ENCODE data around the gene NMT1.

NMT1 gene

GRCh38 chr17:45060797-45061605 is at the start of gene NMT1:
TSS of gene NMT1 (plus strand) at chr17:45061317. CDS start at chr17:45061330, 13 bp downstream.
- peak; percentile 99 for DNase-seq

- DNase-seq = no peak
Measured at GRCh38 chr17:45011767-45012166, 49.4 kb upstream of the NMT1 start.

GRCh38 chr17:45013021-45013997 is 47.8 kb upstream of the NMT1 start:
- no peak for DNase-seq

DNA sequence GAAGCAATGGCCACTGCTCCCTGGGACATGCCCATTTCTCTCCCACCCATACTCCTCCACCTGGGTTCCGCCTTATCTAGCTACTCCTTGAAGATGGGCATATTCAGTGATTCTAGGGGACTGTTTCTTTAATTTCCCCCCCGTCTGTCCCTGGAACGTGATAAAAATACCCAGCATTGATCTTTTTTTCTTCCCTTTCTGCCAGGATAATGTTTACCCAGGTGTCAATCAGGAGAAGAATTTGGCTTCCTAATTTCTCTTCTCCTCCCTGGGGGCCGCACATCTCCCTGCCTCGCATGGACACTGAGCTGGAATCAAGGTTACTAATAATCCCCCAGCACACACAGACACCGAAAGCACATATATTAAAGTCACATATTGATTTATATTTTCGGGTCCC is 44.9 kb upstream of the NMT1 start:
- no peak for DNase-seq

- no peak for DNase-seq
Measured at GRCh38 chr17:45016823-45017222, 44.3 kb upstream of the NMT1 start.

DNA sequence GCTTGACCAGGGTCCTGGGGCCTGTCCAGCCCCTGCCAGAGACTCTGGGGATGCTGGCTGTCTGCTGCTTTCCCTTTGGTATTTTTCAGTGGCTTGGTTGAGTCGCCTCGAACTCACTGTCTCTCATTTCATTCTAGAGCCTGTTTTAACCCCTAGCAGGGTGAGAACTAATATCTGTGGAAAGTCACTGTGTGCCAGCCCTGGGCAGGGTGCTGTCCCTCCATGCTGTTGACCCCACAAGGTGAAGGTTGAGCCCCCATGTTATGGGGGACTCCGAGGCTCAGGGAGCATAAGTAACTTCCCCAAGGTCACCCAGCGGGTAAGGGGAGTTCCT is 42.6 kb upstream of the NMT1 start:
- no peak for DNase-seq

- DNase-seq = peak; percentile 10
Measured at GRCh38 chr17:45018848-45019711, 42.0 kb upstream of the NMT1 start.

DNA sequence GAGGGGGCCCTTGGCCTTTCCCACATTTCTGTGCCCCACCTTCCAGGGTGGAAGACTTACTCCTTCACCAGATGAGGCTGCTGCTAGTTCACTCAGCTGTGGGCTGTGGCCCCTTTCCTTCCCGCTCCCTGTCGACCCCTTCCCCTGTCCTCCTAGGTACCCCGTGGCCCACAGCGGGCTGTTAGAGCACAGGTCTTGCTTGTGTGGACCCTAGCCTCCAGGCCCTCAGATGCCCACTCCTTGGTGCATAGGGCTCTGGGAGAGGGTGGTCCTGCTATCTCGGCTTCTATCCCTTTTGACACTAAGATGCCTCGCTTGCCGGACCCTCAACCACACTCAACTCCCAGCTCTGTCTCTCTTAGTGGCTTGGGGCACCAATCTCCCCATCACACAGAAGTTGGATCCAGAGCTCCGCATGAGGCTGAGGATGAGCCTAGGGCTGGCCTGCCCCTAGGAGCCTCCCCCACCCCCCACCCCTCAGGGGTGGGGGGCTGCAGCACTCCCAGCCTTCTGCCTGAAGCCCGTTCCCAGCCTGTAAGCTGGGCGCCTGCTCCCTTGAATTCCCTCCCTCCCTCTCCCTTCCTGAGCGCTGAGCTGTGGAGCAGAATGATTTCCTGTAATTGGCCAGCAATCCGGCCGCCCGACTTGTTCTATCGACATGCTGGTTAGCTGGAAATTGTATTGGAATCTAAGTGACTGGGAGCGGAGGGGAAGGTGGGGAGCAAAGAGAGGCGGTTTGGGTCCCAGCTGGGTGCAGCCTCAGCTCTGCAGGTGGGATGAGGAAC is 40.6 kb upstream of the NMT1 start:
- no peak for DNase-seq

GRCh38 chr17:45021607-45022287 is 39.4 kb upstream of the NMT1 start:
- DNase-seq = peak; percentile 34

DNA sequence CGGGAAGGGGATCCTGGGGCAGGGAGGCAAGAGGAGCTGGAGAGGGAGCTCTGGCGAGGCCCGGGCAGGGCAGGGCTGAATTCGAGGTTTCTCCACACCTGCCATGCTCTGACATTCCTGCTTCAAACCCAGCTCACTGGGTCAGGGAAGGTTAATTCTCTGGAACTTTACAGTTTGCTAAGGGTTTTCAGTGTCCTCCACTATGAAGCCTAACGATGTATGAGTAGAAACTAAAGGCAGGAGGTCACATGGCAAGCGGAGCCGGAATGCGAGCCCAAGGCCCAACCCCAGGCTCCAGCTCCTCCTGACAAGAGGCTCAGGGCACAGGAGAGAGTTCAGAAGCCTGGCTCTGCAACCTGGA is 38.8 kb upstream of the NMT1 start:
- DNase-seq = no peak

DNA sequence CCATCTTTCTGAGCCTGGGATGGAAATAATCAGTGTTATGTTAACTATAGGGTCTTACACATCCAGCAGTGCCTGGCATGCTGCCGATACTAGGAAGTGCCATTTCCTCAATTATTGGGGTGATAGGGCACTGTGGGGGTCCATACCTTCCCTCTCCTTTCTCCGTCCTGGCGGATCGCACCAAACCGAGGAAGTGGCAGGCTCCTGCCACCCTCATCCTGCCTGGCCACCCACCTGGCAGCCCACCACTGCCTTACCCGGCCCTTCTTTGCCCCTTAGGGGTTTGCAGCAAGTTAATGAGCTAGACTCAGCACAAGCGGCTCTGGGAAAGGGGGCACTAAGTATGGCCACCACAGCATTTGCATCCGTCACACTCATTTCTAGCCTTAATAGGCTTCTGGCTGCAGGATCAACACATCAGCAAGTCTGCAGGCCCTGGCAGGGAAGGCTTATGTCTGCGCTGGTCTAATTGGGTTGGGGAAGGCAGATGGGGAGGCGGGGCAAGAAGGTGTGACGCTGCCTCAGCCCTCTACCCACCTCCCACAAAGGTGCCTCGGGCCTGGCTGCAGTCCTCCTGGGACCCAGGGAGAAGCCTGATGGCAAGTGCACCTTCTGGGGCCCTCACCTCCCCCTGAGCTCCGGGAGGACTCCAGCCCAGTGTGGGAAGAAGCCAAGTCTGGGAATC is 38.3 kb upstream of the NMT1 start:
- DNase-seq = no peak

DNA sequence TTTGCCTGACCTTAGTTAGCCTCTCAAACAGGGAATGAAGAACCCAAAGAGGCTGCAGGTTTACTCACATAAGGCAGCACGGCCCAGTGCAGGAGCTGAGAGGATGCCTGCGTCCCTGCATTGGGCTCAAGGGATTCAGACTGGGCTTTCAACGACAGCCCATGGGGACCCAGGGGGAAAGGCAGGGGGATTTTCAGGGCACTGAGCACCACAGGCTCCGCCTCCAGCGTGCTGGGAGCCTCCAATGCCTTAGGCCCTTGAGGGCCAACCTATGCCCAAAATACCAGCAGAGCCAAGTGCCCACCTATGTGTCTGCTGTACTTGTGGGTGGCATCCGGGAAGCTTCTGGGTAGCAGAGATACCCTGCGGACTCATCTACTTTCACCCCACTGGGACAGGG is 32.0 kb upstream of the NMT1 start:
- no peak for DNase-seq

DNA sequence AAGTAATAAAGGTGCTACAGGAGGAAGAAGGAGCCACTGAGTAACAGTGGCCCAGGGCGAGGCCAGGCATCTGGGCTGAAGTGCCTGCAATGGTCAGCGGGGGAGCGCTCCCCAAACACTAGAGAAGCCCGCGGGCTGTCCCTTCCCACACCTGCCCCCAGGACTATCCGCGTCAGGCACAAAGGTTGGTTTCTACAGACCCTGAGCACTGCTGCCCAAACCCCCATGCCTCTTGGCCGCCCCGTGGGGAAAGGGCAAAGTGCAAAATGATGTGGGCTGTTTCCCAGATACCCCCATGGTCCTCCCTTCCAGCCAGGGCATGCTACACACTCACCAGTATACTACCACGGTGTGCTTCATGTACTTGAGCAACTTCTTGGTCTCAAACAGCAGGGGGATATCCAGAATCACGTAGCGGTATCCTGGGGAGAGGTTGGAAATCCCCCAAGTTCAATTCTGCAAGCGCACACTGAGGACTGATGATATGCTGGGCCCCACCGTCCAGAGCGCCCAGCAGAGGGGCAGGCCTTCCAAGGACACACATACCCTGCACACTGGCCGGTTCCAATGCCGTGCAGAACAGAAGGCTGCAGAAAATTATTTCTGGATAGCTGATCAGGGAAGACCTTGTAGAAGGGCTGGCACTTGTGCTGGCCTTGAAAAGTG is 31.2 kb upstream of the NMT1 start:
- no peak for DNase-seq

- no peak for DNase-seq
Measured at GRCh38 chr17:45030733-45031132, 30.4 kb upstream of the NMT1 start.

DNA sequence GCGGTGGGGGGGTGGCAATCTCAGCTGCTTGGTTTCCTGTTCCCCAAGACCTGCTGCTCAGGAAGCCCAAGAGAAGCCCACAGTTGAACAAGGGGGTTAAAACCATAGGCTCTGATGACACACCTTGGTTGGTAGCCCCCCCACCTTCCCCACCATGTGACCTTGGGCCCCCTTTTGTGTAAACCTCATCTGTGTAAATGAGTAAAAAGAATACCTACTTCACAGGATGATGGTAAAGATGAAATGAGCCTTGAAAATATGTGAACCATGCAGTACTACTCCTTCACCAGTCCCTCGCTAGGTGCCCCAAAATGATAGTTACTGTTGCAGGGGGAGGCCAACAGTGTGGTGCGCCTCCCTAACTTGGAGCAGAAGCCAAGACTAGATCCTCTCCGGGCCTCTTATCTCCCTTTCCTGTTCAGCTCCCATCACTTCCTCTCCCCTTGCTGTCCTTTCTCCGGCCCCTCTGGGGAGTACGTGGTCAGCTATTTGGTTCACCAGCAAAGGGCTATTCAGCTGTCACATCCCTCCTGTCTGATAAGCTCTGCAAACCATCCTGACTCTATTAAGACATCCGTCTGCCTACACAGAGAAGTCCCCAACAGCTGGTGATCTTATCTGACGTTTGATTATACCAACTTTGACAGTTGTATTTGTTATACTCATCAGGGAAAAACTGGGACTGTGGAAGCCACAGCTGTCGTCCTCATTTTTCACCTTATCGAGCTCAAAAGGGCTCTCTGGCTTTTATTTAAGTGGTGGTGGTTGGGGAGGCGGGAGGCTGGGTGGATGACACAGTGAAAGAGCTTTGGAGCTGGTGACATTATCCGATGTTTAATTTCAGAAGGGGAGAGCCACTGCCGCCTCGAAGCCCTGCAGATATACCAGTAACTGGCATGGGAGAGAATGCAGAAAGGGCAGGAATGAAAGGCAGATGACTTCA is 29.6 kb upstream of the NMT1 start:
- no peak for DNase-seq

GRCh38 chr17:45032174-45032541 is 29.0 kb upstream of the NMT1 start:
- no peak for DNase-seq

GRCh38 chr17:45034599-45034998 is 26.5 kb upstream of the NMT1 start:
- no peak for DNase-seq

DNA sequence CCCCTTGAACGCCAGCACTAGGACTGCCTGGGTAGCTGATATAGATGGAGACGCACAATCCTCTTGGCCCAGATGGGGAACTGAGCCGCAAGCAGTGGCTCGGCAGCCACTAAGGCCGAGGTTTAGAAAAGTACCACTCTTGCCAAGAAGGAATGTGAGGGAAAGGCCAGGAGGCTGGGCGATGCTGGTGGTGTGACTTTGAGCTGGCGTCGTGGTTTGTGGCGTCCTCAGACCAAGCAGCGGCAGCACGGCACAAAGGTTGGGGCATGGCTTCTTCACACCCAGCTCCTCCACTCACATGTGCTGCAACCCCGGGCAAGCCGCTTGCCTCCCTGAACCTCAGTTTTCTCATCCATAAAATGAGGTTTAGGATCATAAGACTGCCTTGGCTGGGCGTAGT is 25.3 kb upstream of the NMT1 start:
- DNase-seq = no peak

DNA sequence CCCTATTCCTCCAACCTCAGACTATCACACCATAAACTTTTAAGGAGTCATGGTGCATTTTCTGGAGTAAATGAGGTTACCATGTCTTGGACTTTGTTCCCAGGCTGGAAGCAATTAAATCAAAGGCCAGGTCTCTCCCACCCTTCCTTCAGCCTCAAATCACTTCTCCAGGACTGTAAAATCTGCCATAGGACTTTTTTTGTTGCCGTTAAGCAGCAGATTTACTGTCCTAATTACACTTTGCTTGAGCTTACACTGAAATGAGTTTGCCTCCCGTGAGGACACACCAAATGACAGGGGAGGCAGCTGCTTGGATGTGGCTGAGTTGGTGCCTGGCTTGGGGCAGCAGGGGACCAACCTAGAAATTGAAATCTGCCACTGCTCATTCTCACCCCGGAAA is 24.4 kb upstream of the NMT1 start:
- DNase-seq = no peak
